ENCODE data around the gene MEG3.

- TF ChIP-seq CTCF (IDR thresholded peaks at IDR 0.05; ENCODE audit: low read depth, low read length, poor library complexity, severe bottlenecking) (no peak), EZH2phosphoT487 (IDR thresholded peaks at IDR 0.05; ENCODE audit: borderline replicate concordance, low read length) (no peak)
Measured at GRCh38 chr14:100822013-100822412, 3.9 kb upstream of the MEG3 start.

All from DOHH2 (cell line).